Neural cell (in vitro differentiated cells): Measurements from ENCODE around the gene TPRA1. TPM values are rescaled to one million over a fixed set of nuclear protein-coding genes. Genes with fewer than 3 reads are reported as not detected.
A peak's percentile ranks its signal among the peaks of the same experiment; 100 is the strongest.

ENCODE experiments used
- H2AFZ ChIP-seq: fragments of 200-600, 300-800 bp; sonication (generic), shearing (Covaris generic); 2 replicates; pipeline ENCODE4 v1.6.0; 2014; ENCODE audit warnings: low read depth, mild to moderate bottlenecking, antibody characterized with exemption, low read length, moderate library complexity
- H3F3A ChIP-seq: fragments of 200-600 bp; shearing (Covaris generic); 2 replicates; pipeline ENCODE4 v1.6.1; 2016; ENCODE audit warnings: mild to moderate bottlenecking, moderate library complexity, mixed read lengths, antibody characterized with exemption, low read length; ENCODE audit not compliant: insufficient read depth, poor library complexity, severe bottlenecking
- H3K27ac ChIP-seq: fragments of 200-600, 300-800 bp; sonication (generic), shearing (Covaris generic); 2 replicates; pipeline ENCODE4 v1.5.1; 2014; ENCODE audit warnings: mild to moderate bottlenecking, low read length, moderate library complexity
- H3K27me3 ChIP-seq: fragments of 300-800, 200-600 bp; sonication (generic), shearing (Covaris generic); 2 replicates; pipeline ENCODE4 v1.6.0; 2014; ENCODE audit warnings: mild to moderate bottlenecking, low read depth, low read length, moderate library complexity; ENCODE audit not compliant: insufficient read depth
- H3K36me3 ChIP-seq: fragments of 300-800, 200-600 bp; sonication (generic), shearing (Covaris generic); 2 replicates; pipeline ENCODE4 v1.5.1; 2014; ENCODE audit warnings: mild to moderate bottlenecking, antibody characterized with exemption, low read length, moderate library complexity; ENCODE audit not compliant: insufficient read depth
- H3K4me2 ChIP-seq: fragments of 300-800, 200-600 bp; sonication (generic), shearing (Covaris generic); 2 replicates; pipeline ENCODE4 v1.6.0; 2014; ENCODE audit warnings: mild to moderate bottlenecking, low read length
- H3K4me3 ChIP-seq: fragments of 300-800, 200-600 bp; sonication (generic), shearing (Covaris generic); 2 replicates; pipeline ENCODE4 v1.5.1; 2014; ENCODE audit warnings: mild to moderate bottlenecking, low read length, moderate library complexity
- H3K79me2 ChIP-seq: fragments of 200-600 bp; shearing (Covaris generic); replicated peaks from 2 replicates; pipeline ENCODE4 v1.6.0; 2014; ENCODE audit warnings: mild to moderate bottlenecking, low read length, moderate library complexity; ENCODE audit not compliant: insufficient read depth
- H3K9ac ChIP-seq: fragments of 300-800, 200-600 bp; sonication (generic), shearing (Covaris generic); 2 replicates; pipeline ENCODE4 v1.6.1; 2016; ENCODE audit warnings: mild to moderate bottlenecking, low read length, mixed read lengths
- H3K9me2 ChIP-seq: fragments of 200-600 bp; shearing (Covaris generic); 2 replicates; pipeline ENCODE4 v1.6.1; 2016; ENCODE audit warnings: mild to moderate bottlenecking, low read length, mixed read lengths; ENCODE audit not compliant: insufficient read depth
- H3K9me3 ChIP-seq: fragments of 200-600, 300-800 bp; sonication (generic), shearing (Covaris generic); 2 replicates; pipeline ENCODE4 v1.6.1; 2016; ENCODE audit warnings: mild to moderate bottlenecking, mixed run types, low read length, moderate library complexity, mixed read lengths
- H4K20me1 ChIP-seq: fragments of 200-600 bp; shearing (Covaris generic); 2 replicates; pipeline ENCODE4 v1.6.1; 2016; ENCODE audit warnings: mild to moderate bottlenecking, mixed run types; ENCODE audit not compliant: insufficient read depth
- EP300 ChIP-seq: fragments of 450-650 bp; conservative IDR thresholded peaks from 2 replicates; pipeline ENCODE4 v1.6.1; 2014; ENCODE audit warnings: antibody characterized with exemption, mild to moderate bottlenecking, moderate library complexity; ENCODE audit not compliant: poor library complexity, severe bottlenecking
- EZH2 ChIP-seq: fragments of 200-600, 300-800 bp; shearing (Covaris generic), sonication (generic); IDR thresholded peaks from 2 replicates; pipeline ENCODE4 v1.6.1; 2014; ENCODE audit warnings: antibody characterized with exemption, low read length, borderline replicate concordance, mild to moderate bottlenecking; ENCODE audit not compliant: insufficient read depth, poor library complexity, severe bottlenecking
- MXI1 ChIP-seq: fragments of 450-650 bp; conservative IDR thresholded peaks from 2 replicates; pipeline ENCODE4 v1.6.1; 2014; ENCODE audit warnings: antibody characterized with exemption, mild to moderate bottlenecking; ENCODE audit not compliant: poor library complexity, severe bottlenecking
- RAD21 ChIP-seq: fragments of 450-650 bp; conservative IDR thresholded peaks from 2 replicates; pipeline ENCODE4 v1.6.1; 2014; ENCODE audit warnings: antibody characterized with exemption, mild to moderate bottlenecking, moderate library complexity
- SMC3 ChIP-seq: fragments of 450-650 bp; conservative IDR thresholded peaks from 2 replicates; pipeline ENCODE4 v1.6.1; 2014; ENCODE audit warnings: antibody characterized with exemption, mild to moderate bottlenecking, moderate library complexity; ENCODE audit not compliant: poor library complexity
- TAF1 ChIP-seq: IDR thresholded peaks from 2 replicates; pipeline ENCODE4 v1.6.1; 2012; ENCODE audit warnings: low read depth
- polyA plus RNA-seq: library from polyadenylated mRNA; depleted of rRNA; stranded (reverse); fragments of >200 nt; gene quantifications from 2 replicates; pipeline ENCODE4 v1.2.3, GENCODE V29; 2014
- small RNA-seq, 3 experiments: library from RNA; depleted of rRNA; stranded (forward); fragments of <200 nt; gene quantifications; one replicate each; pipeline ENCODE3, GENCODE V24; 2012

The TPRA1 gene
- polyA plus RNA-seq, 1 donor from 2014 or later, result 26.5 TPM

GRCh38 chr3:127529346-127530188, 61.0 kb downstream of the TPRA1 start:
- no peak for TF ChIP-seq TAF1
- no peak for TF ChIP-seq RAD21

GRCh38 chr3:127525373-127525772, 65.2 kb downstream of the TPRA1 start:
- Histone ChIP-seq H3K4me2 (no peak overlapping the region), H2AFZ (no peak overlapping the region)

More at GRCh38 chr3:127529346-127530188, 61.0 kb downstream of the TPRA1 start:
- no peak overlapping the region for H3K4me3 ChIP-seq
- H3K79me2 ChIP-seq, result no peaks in the 10 kb centered on the region
- H3K9ac ChIP-seq, result no peak overlapping the region
- no peaks in the 10 kb centered on the region for H4K20me1 ChIP-seq
- no peaks in the 10 kb centered on the region for H3K27me3 ChIP-seq
- no peaks in the 10 kb centered on the region for H3F3A ChIP-seq
- no peak overlapping the region for H3K4me2 ChIP-seq
- H3K36me3 ChIP-seq, result no peaks in the 10 kb centered on the region
- H3K27ac ChIP-seq, result no peak overlapping the region
- no peaks in the 10 kb centered on the region for H3K9me2 ChIP-seq
- H3K9me3 ChIP-seq, result no peaks in the 10 kb centered on the region
- H2AFZ ChIP-seq, result no peak overlapping the region

GRCh38 chr3:127524296-127524896, 66.1 kb downstream of the TPRA1 start:
- TF ChIP-seq EP300 (peak; percentile 36), SMC3 (no peak)
- H2AFZ ChIP-seq, result peak overlapping the region; percentile 22
- no peaks in the 10 kb centered on the region for H4K20me1 ChIP-seq
- H3K27me3 ChIP-seq, result no peaks in the 10 kb centered on the region
- H3K27ac ChIP-seq, result peak overlapping the region; percentile 53
- no peaks in the 10 kb centered on the region for H3K36me3 ChIP-seq
- H3F3A ChIP-seq, result no peaks in the 10 kb centered on the region
- H3K9ac ChIP-seq, result peak overlapping the region; percentile 30
- H3K4me2 ChIP-seq, result no peak overlapping the region
- H3K4me3 ChIP-seq, result peak overlapping the region; percentile 16
- no peaks in the 10 kb centered on the region for H3K79me2 ChIP-seq
- H3K9me2 ChIP-seq, result no peaks in the 10 kb centered on the region
- H3K9me3 ChIP-seq, result no peaks in the 10 kb centered on the region

More at GRCh38 chr3:127525373-127525772, 65.2 kb downstream of the TPRA1 start:
- Histone ChIP-seq H3K9me2 (no peaks in the 10 kb centered on the region), H3K79me2 (no peaks in the 10 kb centered on the region), H4K20me1 (no peaks in the 10 kb centered on the region), H3K36me3 (no peaks in the 10 kb centered on the region), H3K27me3 (no peaks in the 10 kb centered on the region), H3K4me3 (no peak overlapping the region), H3F3A (no peaks in the 10 kb centered on the region), H3K9me3 (no peaks in the 10 kb centered on the region), H3K27ac (peak overlapping the region; percentile 53), H3K9ac (no peak overlapping the region)
- no peak for TF ChIP-seq MXI1
- peak; percentile 21 for TF ChIP-seq EP300
- no peak for TF ChIP-seq RAD21
- no peak for TF ChIP-seq EZH2

Small RNA genes within 50 kb of the gene (small RNA-seq; reads per million reads assigned to genes)
- gene AC084035.1 (0 reads per million in 3 experiments), gene MIR6825 (0 to 0.03 (median 0) reads per million in 3 experiments), gene MIR7976 (0 to 0.35 (median 0) reads per million in 3 experiments)

Other genes with a start within 250 kb of the TPRA1 start
- gene MCM2, start 7.7 kb upstream of the TPRA1 start, polyA plus RNA-seq, result 13.7 and 16.1 TPM in 2 replicates
- gene PODXL2, start 38.5 kb upstream of the TPRA1 start, polyA plus RNA-seq, result 266 and 342 TPM in 2 replicates
- 2.0 and 4.3 TPM in 2 replicates for gene ABTB1, start 82.2 kb upstream of the TPRA1 start, polyA plus RNA-seq
- gene MGLL, start 231.8 kb upstream of the TPRA1 start, polyA plus RNA-seq, result 2.0 and 3.7 TPM in 2 replicates